Osteoblast (primary cell): ENCODE results near the gene RIN3. TPM values are rescaled to one million over a fixed set of nuclear protein-coding genes. Genes with fewer than 3 reads are reported as not detected.
"Not testable (repeated sequence)": the region's sequence is repeated elsewhere in the genome, so short reads cannot be mapped to it uniquely, and the experiment has no call there.

Experiments
- DNase-seq: peaks from one replicate; pipeline ENCODE4 v3.0.0; 2011; ENCODE audit warnings: low spot score, mixed read lengths; ENCODE audit not compliant: insufficient read length; ENCODE audit errors: missing footprints
- H2AFZ ChIP-seq: 2 replicates; pipeline ENCODE4 v1.6.0; 2011; ENCODE audit warnings: mild to moderate bottlenecking, low read length
- H3K27ac ChIP-seq: 2 replicates; pipeline ENCODE4 v1.5.1; 2011; ENCODE audit warnings: mild to moderate bottlenecking, low read depth, low read length, moderate library complexity
- H3K27me3 ChIP-seq: 2 replicates; pipeline ENCODE4 v1.6.0; 2012; ENCODE audit warnings: mild to moderate bottlenecking, control low read depth, inconsistent platforms, low read length, moderate library complexity; ENCODE audit not compliant: insufficient read depth
- H3K36me3 ChIP-seq: 2 replicates; pipeline ENCODE4 v1.5.1; 2011; ENCODE audit warnings: mild to moderate bottlenecking, low read length, control low read depth, moderate library complexity; ENCODE audit not compliant: insufficient read depth
- H3K4me1 ChIP-seq: 2 replicates; pipeline ENCODE4 v1.5.1; 2011; ENCODE audit warnings: mild to moderate bottlenecking, low read length, control low read depth, moderate library complexity; ENCODE audit not compliant: insufficient read depth
- H3K4me2 ChIP-seq: 2 replicates; pipeline ENCODE4 v1.6.0; 2011; ENCODE audit warnings: mild to moderate bottlenecking, low read length; ENCODE audit not compliant: insufficient read depth
- H3K4me3 ChIP-seq: fragments of 200-600 bp; sonication (generic); 3 replicates; pipeline ENCODE4 v1.5.1; 2012; ENCODE audit warnings: mild to moderate bottlenecking, low read length, inconsistent platforms; ENCODE audit not compliant: insufficient read depth
- H3K79me2 ChIP-seq: 2 replicates; pipeline ENCODE4 v1.6.0; 2012; ENCODE audit warnings: mild to moderate bottlenecking, low read length, control low read depth, inconsistent platforms; ENCODE audit not compliant: insufficient read depth
- H3K9me3 ChIP-seq: 2 replicates; pipeline ENCODE4 v1.5.1; 2011; ENCODE audit warnings: low read depth, low read length, control low read depth
- H4K20me1 ChIP-seq: 2 replicates; pipeline ENCODE4 v1.6.0; 2012; ENCODE audit warnings: mild to moderate bottlenecking, low read length, control low read depth; ENCODE audit not compliant: insufficient read depth
- total RNA-seq: library from RNA; depleted of rRNA; stranded (reverse); fragments of >200 nt; gene quantifications from 2 replicates; pipeline ENCODE4 v1.2.3, GENCODE V29; 2012
- TF ChIP-seq, protein P1 (sequence below): IDR thresholded peaks from 2 replicates; pipeline ENCODE4 v1.5.1; 2011; ENCODE audit warnings: mild to moderate bottlenecking, low read depth, low read length, moderate library complexity; ENCODE audit errors: extremely low read depth

Gene RIN3
- total RNA-seq, 1 donor: 7.6 TPM

DNA sequence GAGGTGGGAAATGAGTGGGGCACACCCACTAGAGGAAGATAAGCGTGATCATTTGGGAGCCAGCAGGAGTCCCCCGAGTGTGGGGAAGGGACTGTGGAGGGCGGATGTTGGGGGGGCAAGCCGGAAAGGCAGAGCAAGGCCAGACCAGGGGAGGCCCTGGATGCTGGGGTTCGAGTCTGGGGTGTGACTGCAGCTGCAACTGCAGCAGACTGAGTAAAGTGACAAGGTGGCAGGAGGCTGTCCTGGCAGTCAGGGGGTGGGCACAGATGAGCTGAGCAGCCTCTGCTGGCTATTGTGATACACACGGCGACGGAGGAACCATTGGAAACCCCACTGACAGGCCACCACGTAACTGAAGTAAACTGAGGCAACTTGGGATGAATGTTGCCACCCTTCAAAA, 124.7 kb downstream of the RIN3 start:
- H3K27me3 ChIP-seq: no peaks in the 10 kb centered on the region

DNA sequence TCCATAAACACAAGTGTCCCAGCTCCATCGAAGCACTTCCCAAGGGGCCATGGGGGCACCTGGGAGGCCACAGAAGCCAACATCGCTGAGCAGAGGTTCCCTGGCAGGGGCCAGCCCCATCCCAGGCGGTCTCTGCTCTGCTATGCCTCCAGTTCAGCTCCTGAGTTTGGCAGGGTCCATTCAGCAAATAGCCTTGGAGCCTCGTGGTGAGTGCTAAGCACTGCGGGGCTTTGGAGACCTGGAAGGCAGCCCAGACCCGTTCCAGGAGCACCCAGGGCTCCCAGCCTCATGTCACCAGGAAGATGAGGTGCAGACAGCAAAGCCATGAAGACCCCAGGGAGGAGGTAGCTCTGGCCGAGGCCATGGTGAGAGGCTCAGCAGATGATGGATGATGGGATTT, 125.3 kb downstream of the RIN3 start:
- DNase-seq: no peak
- Histone ChIP-seq H3K4me1 (peaks cover 2% of the 10 kb centered on the region), H2AFZ (no peak overlapping the region), H3K9me3 (no peaks in the 10 kb centered on the region), H3K27ac (no peak overlapping the region), H3K4me3 (no peak overlapping the region), H3K4me2 (no peak overlapping the region), H3K27me3 (no peaks in the 10 kb centered on the region), H3K36me3 (no peaks in the 10 kb centered on the region), H4K20me1 (no peaks in the 10 kb centered on the region), H3K79me2 (no peaks in the 10 kb centered on the region)
- TF ChIP-seq, protein P1, sequence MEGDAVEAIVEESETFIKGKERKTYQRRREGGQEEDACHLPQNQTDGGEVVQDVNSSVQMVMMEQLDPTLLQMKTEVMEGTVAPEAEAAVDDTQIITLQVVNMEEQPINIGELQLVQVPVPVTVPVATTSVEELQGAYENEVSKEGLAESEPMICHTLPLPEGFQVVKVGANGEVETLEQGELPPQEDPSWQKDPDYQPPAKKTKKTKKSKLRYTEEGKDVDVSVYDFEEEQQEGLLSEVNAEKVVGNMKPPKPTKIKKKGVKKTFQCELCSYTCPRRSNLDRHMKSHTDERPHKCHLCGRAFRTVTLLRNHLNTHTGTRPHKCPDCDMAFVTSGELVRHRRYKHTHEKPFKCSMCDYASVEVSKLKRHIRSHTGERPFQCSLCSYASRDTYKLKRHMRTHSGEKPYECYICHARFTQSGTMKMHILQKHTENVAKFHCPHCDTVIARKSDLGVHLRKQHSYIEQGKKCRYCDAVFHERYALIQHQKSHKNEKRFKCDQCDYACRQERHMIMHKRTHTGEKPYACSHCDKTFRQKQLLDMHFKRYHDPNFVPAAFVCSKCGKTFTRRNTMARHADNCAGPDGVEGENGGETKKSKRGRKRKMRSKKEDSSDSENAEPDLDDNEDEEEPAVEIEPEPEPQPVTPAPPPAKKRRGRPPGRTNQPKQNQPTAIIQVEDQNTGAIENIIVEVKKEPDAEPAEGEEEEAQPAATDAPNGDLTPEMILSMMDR: no peak

More for the DNA sequence above, 124.7 kb downstream of the RIN3 start:
- Histone ChIP-seq H3K9me3 (no peaks in the 10 kb centered on the region), H3K79me2 (no peaks in the 10 kb centered on the region), H3K4me1 (peaks cover 7% of the 10 kb centered on the region), H4K20me1 (no peaks in the 10 kb centered on the region), H3K27ac (no peak overlapping the region), H3K4me3 (no peak overlapping the region), H3K36me3 (no peaks in the 10 kb centered on the region), H3K4me2 (no peak overlapping the region), H2AFZ (no peak overlapping the region)
- DNase-seq: no peak
- TF ChIP-seq, protein P1: no peak

DNA sequence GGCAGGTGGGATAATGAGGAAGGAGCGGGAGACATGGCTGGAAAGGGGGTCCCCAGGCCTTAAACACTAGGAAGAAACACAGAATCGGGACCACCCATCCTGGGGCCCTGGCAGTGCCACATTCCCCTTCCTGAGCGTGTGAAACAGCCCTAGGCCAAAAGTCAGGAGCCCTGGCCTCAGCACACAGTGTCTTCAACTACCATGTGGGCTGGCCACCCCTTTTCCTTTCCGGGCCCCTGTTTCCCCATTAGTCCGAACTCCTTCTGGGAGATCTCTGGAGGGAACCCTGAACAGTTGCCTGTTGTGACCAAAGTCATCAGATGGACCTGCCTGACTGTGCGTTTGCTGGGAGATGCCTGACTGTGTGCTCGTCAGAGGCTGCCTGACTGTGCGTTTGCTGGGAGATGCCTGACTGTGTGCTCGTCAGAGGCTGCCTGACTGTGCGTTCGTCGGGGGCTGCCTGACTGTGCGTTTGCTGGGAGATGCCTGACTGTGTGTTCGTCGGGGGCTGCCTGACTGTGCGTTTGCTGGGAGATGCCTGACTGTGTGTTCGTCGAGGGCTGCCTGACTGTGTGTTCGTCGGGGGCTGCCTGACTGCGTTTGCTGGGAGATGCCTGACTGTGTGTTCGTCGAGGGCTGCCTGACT, 126.0 kb downstream of the RIN3 start:
- H3K4me3 ChIP-seq, H3K27me3 ChIP-seq, H3K27ac ChIP-seq, H4K20me1 ChIP-seq, H3K4me2 ChIP-seq, H3K36me3 ChIP-seq, DNase-seq, H3K79me2 ChIP-seq, H2AFZ ChIP-seq, H3K4me1 ChIP-seq, H3K9me3 ChIP-seq: not testable (repeated sequence)

DNA sequence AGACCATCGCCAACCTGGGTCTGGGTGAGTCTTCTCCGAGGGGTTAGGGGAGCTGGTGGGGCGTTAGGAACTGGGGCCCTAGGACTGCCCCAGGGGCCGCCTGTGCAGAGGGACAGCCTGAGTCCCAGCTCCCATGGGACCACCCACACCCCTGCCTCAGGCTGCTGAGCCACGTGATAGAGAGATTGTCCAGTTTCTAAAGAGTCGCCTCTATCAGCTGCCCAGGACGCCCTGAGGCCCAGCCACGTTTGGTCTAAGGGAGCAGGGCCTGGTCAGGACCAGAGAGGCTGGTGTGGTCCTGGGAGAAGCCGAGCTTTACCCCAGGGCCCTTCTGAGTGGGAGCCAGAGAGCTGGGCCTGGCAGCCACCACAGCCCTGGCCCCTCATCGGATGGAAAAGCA, 127.7 kb downstream of the RIN3 start:
- Histone ChIP-seq H3K9me3 (peaks cover 6% of the 10 kb centered on the region), H3K79me2 (no peaks in the 10 kb centered on the region), H3K4me3 (no peak overlapping the region), H3K36me3 (peaks cover 9% of the 10 kb centered on the region), H3K27me3 (no peaks in the 10 kb centered on the region), H3K4me2 (no peak overlapping the region), H2AFZ (no peak overlapping the region), H3K4me1 (peaks cover 21% of the 10 kb centered on the region), H4K20me1 (no peaks in the 10 kb centered on the region), H3K27ac (no peak overlapping the region)
- TF ChIP-seq, protein P1: no peak
- DNase-seq: no peak
